ENCODE results near the gene ASTN2. TPM values are rescaled to one million over a fixed set of nuclear protein-coding genes. Genes with fewer than 3 reads are reported as not detected.

Gene ASTN2
- total and polyA plus RNA-seq, 10 of the 15 experiments (the other 5 are each of a cell fraction or from before 2014, with no cell fraction given), result 1.4 to 15.7 (median 7.0) TPM

- RAD21 ChIA-PET (ENCODE audit: unreplicated experiment), result no interaction called here
- Histone ChIP-seq H3K4me2 (ENCODE audit: control insufficient read depth, insufficient read depth) (no peak overlapping the region), H2AFZ (ENCODE audit: control insufficient read depth, low read depth, low read length) (no peak overlapping the region), H3K79me2 (ENCODE audit: control insufficient read depth, insufficient read depth, low read length) (no peaks in the 10 kb centered on the region), H3K9ac (ENCODE audit: control insufficient read depth, insufficient read depth, low read length) (no peak overlapping the region), H3K4me3 (no peak overlapping the region), H4K20me1 (ENCODE audit: control insufficient read depth, insufficient read depth) (no peaks in the 10 kb centered on the region), H3K27ac (ENCODE audit: control insufficient read depth, insufficient read depth) (no peak overlapping the region), H3K4me1 (ENCODE audit: control insufficient read depth, insufficient read depth, low read length) (no peaks in the 10 kb centered on the region), H3K27me3 (replicated peaks in 1 of 2; ENCODE audit: control insufficient read depth in 2 of 2, insufficient read depth in 2 of 2, low read length in 1 of 2) (no peaks in the 10 kb centered on the region; a peak in 1 of 4 replicates), H3K36me3 (ENCODE audit: control insufficient read depth in 2 of 2, insufficient read depth in 2 of 2, low read length in 1 of 2) (no peaks in the 10 kb centered on the region), H3K9me3 (replicated peaks; ENCODE audit: control insufficient read depth, insufficient read depth, low read length) (no peaks in the 10 kb centered on the region)
- WGBS (ENCODE audit: insufficient coverage, insufficient replicate concordance, low lambda C conversion rate, missing lambda C conversion rate), result 33% methylated on average over 6 of the region's 6 CpGs
- ATAC-seq (no peak), FAIRE-seq (no peak), DNase-seq (ENCODE audit: low read depth, low spot score) (no peak)
- SMC1A ChIA-PET (ENCODE audit: uncharacterized antibody, unreplicated experiment), result no interaction called here
- no TSS peak for BruUV-seq (replicated peaks)
- CTCF ChIA-PET, result no interaction called here
- POLR2A ChIA-PET, result no interaction called here
- TF ChIP-seq ZBTB40 (IDR thresholded peaks at IDR 0.05; ENCODE audit: borderline replicate concordance) (no peak), NFYA (IDR thresholded peaks at IDR 0.05; ENCODE audit: borderline replicate concordance, low read depth, low read length) (no peak), E4F1 (IDR thresholded peaks at IDR 0.05; ENCODE audit: borderline replicate concordance, partially characterized antibody) (no peak), FOXM1 (IDR thresholded peaks at IDR 0.05; ENCODE audit: low read depth, low read length) (no peak)
- intact Hi-C loops (cut with micrococcal nuclease; ENCODE audit: unreplicated experiment), result no loop called here
- in situ Hi-C loops (cut with MboI), result no loop called here
Measured at GRCh38 chr9:116821633-116822229, 593.1 kb downstream of the ASTN2 start.
